HG03469 (cell line): Measurements from ENCODE around the gene ZNF132.

Experiments used
- ATAC-seq: cut with Tn5 transposase; IDR thresholded peaks from one replicate; pipeline ENCODE4 v1.9.1; 2021; ENCODE audit warnings: mild to moderate bottlenecking, moderate library complexity, moderate number of reproducible peaks; ENCODE audit not compliant: unreplicated experiment

The ZNF132 gene

DNA sequence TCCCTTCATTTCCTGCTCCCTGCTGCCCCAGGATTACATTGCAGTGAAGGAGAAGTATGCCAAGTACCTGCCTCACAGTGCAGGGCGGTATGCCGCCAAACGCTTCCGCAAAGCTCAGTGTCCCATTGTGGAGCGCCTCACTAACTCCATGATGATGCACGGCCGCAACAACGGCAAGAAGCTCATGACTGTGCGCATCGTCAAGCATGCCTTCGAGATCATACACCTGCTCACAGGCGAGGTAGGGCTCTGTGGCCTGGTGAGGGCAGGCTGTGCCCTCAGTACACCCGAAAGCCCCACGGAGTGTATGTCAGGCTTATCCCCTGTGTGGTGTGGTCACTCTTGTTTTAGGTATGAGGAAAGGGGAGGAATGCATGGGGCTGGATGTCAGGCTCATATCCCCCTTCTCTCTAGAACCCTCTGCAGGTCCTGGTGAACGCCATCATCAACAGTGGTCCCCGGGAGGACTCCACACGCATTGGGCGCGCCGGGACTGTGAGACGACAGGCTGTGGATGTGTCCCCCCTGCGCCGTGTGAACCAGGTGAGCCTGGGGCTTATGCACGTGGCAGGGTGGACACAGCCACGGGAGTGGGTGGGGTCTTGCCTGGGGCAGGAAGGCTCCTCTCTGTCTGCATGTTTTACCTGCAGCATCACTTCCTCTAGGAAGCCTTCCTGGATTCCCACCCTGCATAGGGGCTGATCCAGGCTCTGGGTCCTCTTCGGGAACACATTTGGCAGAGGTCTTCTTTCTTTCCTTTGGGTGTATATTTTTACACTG lies 46.8 kb downstream of the ZNF132 start:
- ATAC-seq, result no peak

DNA sequence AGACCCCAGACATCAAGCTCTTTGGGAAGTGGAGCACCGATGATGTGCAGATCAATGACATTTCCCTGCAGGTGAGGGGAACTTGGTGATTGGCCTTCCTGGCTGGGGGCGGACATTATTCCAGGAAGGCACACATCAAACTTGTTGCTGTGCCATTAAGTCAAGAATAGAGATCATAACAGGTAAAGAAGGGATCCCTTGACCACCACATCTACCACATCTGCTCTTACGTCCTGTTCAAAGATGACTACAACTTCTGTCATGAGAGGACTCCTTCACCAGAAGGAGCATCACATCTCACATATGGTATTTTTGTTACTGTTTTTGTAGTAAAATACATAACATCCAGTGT lies 51.8 kb downstream of the ZNF132 start:
- no peak for ATAC-seq

DNA sequence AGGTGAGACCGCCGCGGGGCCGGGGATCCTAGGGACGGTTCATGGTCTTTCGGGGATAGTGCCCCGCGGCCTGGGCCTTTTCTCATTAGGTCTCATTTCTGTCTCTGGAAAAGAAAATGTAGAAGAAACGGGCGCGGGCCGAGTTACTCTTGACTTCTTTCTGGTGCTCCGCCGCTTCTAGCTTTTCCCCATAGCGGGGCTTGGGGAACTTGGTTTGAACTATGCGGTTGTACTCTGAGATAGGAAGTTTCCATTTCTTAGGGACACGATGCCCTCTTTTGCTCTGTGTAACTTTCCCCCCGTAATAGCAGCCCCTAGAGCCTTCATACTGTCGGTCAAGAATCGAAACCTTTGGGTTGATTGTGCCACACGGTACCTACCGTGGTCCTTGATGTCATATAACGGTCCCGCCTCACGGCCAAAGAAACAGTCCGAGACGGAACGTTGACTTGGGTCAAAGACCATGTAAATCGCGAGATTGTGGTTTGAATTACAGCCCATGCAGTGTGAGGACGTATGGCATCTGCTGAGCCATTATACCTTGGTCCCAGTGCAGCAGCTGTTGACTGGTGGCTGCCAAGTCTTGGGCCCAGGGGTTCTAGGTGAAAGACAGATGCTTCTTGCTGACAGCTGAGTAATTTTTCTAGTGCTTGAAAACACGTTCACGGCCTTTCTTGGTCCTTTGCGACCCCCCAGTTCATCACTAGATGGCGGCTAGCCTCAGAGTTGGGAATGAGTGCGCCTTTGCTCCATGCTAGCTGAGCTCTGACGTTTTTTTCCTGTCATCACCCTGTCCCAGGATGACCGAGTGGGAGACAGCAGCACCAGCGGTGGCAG lies 52.4 kb downstream of the ZNF132 start:
- no peak for ATAC-seq

- ATAC-seq, result peak; percentile 59
Observed at GRCh38 chr19:58386576-58387337, 53.2 kb downstream of the ZNF132 start, which contains the start of gene RPS5. TSS of gene RPS5 (plus strand) at chr19:58387269. CDS start at chr19:58388138, 869 bp downstream.

- ATAC-seq, result no peak
Observed at GRCh38 chr19:58385891-58386575, 53.9 kb downstream of the ZNF132 start.

- no peak for ATAC-seq
Observed at GRCh38 chr19:58385313-58385890, 54.6 kb downstream of the ZNF132 start.

DNA sequence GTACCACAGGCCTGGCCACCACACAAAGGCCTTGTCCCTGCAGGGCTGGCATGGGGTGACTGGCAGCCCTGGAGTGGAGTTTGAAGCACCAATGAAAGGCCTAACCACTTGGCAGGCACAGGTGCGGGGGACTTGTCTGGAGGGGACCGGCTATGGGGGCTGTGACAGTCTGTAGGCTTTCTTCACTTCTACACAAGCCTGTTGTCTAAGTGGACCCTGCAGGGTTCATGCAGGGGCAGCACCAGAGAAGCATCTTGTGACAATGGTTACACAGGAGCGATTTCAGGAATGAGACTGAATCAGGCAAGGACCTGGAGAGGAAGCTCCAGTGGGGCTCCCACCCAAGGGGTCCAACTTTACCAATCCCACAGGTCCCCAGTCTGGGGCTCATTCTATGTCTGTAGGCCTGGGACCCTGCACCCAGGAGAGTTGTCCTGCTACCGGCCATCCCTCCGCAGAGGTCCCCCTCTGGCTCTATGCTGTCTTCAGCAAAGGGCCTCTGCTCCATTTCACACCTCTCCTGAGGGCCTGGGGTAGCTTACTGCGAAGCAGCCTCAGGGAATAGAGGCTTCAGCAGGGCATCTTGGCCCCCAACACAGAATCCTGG lies 56.9 kb downstream of the ZNF132 start:
- no peak for ATAC-seq
